Measurements from ENCODE around the gene RND3.

DNA sequence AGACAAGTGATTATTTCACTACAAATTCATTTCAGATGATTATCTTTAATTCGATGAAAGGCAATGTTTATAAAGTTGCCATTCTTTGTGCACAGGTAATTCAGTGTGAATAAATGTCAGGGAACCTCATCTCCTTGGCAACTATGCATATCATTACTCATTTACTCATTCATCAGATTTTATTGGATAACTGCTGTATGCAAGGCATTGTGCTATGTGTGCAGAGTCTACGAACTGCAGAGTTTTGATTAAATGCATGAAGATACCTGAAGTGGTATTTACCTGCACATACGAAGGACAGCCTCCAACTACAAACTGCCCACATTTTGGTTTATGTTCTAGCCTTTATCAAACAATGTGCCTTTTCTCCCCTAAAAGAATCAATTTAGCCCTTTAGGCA lies 3.5 kb downstream of the RND3 start:
- TF ChIP-seq, protein P1, sequence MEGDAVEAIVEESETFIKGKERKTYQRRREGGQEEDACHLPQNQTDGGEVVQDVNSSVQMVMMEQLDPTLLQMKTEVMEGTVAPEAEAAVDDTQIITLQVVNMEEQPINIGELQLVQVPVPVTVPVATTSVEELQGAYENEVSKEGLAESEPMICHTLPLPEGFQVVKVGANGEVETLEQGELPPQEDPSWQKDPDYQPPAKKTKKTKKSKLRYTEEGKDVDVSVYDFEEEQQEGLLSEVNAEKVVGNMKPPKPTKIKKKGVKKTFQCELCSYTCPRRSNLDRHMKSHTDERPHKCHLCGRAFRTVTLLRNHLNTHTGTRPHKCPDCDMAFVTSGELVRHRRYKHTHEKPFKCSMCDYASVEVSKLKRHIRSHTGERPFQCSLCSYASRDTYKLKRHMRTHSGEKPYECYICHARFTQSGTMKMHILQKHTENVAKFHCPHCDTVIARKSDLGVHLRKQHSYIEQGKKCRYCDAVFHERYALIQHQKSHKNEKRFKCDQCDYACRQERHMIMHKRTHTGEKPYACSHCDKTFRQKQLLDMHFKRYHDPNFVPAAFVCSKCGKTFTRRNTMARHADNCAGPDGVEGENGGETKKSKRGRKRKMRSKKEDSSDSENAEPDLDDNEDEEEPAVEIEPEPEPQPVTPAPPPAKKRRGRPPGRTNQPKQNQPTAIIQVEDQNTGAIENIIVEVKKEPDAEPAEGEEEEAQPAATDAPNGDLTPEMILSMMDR (IDR thresholded peaks at IDR 0.05) = no peak
- TF ChIP-seq POLR2A (IDR thresholded peaks at IDR 0.05) = no peak
- no peak for TF ChIP-seq POLR2AphosphoS5 (IDR thresholded peaks at IDR 0.05; ENCODE audit: insufficient read depth in 1 of 2, low read depth in 1 of 2)

All from vagina (tissue), 2 donors.